ENCODE measurements around the gene TMEM120A.

The TMEM120A gene

DNA sequence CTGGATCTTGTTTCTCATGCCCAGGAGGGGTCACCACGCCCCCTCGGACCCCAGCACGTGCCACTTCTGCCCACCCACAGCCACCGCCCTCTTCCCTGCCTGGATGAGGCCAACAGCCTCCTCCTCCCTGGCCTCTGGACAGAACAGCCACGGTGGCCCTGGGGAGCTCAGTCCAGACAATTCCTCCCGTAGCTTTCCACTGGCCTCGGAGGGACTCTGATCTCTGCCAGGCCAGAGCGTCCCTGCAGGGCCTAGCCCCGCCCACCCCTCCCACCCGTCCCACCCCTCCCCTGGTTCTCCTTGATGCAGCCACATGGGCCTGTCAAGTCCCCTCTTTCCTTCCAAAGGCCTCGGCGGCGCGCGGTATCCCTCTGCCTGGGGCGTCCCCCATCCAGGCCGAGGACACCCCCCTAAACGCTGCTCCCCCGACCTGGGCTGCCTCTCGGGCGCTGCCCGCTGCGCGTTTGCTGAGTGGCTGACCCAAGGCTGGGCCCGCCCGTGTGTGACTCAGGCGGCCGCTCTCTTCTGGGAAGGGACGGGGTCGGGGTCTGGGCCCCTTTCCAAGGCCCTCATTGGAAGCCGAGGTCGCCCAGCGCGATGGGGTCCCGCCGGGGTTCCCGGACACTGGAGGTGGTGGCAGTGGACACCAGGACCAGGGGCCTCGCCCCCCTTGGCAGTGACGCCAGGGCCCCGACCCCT lies 557 bp downstream of the TMEM120A start:
- no peak for DNase-seq

DNA sequence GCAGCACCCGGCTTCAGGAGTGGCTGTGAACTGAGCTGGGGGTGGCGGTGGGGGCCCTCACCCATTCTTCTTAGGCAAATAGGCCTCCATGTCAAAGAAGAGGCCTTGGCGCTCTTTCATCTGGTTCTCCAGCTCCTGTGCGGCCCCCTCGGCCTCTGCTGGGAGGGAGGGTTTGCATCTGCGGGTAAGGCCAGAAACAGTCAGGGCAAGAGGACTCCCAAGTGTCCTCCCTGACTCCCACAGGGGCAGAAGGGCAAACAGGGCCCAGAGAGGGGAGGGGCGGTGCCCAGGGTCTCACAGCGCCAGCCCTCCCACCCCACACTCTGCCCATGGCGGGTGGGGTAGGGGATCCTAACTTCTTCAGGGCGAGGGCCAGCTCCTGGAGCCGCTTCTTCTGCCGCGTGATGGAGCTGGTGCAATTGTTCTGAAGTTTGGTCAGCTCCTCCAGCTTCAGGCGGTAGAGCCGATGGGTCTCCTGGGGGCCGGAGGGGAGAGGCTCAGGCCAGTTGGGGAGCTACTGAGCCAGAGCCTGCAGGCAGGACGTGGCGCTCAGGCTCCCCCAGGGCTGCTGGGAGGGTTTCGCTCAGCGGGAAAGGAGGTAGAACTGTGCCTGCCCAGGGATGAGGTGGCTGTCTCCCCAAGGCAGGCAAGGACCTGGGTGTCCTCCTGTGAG lies 2.2 kb downstream of the TMEM120A start:
- no peak for DNase-seq

DNA sequence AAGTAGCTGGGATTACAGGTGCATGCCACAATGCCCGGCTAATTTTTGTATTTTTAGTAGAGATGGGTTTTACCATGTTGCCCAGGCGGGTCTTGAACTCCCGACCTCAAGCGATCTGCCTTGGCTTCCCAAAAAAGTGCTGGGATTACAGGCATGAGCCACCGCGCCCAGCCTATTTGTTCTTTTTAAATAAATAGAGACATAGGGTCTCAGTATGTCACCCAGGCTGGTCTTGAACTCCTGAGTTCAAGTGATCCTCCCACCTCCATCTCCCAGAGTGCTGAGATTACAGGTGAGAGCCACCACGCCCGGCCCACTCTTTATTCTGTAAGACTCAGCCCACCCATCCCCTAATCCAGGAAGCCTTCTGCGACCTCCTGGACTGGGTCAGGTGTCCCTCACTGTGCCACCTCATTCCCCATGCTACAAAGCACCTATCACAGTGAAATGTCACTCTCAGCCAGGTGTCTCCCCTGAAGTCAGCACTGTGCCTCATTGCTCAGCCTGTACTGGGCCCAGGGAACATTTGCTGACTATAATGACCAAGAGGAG lies 2.8 kb downstream of the TMEM120A start:
- no peak for DNase-seq

DNA sequence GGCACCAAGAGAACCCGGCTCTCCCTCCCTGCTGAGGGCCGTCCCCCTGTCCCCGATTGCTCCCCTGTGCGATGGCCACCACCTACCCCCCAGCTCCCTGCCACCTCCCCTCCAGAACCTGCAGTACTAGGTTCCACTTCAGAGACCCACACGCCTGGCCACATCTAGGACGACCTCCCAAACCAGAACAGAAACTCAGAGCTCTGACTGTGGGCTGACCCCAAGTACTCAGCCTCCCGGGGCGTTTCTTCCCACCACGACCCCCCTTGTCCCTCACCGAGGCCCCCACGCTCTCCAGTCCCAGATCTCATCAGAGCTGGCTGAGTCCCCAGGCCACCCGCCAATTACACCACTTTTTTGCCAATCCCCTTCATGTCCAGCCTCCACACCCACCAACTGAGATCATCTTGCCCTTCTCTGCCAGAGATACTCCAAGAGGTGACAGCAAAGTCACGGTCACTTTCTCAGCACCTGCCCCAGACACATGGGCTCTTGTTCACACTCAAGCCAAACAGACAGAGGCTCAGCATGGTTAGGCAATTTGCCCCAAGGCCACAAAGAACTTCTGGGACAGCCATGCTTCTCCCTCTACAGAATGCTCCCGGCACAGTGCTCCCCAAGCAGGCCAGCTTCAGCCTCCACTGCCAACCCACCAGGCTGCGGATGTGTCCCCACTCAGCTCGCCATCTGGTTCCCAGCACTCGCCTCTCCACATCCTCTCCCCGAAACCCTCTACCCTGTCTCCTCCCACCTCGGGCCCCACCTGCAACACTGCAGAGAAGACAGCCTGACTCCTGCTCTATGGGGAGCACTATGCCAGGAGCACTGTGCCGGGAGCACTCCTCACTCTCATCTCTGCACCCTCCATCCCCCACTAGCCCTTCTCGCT lies 4.7 kb downstream of the TMEM120A start:
- no peak for DNase-seq

DNA sequence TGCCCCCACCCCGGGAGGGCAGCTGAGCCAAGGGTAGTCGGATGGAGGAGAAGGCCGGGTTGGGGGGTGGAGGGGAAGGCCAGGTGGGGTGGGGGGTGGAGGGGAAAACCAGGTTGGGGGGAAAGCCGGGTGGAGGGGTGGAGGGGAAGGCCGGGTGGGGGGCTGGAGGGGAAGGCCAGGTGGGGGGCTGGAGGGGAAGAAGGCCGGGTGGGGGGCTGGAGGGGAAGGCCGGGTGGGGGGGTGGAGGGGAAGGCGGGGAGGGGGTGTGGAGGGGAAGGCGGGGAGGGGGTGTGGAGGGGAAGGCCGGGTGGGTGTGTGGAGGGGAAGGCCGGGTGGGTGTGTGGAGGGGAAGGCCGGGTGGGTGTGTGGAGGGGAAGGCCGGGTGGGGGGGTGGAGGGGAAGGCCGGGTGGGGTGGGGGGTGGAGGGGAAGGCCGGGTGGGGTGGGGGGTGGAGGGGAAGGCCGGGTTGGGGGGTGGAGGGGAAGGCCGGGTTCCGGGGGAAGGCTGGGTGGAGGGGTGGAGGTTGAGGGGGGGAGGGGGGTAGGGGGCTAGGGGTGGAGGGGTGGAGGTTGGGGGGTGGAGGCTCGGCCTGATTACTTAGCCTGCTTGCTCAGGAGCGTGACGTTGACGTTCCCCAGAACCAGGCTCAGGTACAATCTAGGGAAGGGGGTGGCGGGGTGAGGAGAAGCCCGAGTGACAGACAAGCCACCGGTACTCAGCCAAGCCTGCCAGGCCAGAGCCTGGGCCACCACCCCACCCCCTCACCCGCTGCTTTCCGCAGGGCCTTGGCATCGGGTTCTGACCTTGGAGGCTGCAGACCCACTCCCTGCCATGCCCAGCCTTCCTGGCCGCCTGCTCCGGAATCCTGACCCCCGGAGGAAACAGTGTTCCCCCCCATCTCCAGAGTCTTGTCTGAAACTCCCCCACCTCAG lies 5.6 kb downstream of the TMEM120A start:
- no peak for DNase-seq

DNA sequence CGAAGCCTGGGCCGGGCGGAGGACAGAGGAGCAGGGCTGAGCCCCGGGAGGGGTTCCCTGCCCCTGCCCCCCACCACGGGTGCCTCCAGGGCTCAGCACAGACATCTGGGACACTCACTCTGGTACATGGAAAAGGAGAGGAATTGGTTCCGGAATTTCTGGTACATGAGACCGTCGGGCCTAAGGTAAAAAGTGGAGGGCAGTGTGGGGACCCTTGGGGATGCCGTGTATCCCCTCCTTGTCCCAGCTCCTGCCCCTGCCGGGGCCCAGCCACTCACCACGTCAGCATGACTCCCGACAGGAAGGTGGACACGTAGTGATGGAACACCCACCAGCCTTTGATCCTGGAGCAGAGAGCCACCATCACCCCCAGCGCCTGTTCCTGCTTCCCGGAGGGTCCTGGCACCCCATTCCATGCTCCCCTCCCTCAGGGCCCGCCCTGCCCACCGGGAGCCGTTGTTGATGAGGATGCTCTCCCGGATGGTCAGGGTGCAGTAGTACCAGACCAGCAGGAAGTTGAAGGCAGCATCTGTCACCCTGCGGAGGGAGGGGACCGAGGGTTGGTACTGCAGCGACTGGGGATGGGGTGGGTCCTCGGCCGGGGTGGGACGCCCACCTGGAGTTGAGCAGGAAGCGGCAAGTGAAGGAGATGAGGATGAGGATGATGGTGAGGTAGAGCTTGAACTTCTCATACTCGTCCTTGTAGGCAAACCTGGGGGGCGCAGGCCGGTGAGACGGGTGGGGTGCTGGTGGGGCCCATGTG lies 6.4 kb downstream of the TMEM120A start:
- no peak for DNase-seq

DNA sequence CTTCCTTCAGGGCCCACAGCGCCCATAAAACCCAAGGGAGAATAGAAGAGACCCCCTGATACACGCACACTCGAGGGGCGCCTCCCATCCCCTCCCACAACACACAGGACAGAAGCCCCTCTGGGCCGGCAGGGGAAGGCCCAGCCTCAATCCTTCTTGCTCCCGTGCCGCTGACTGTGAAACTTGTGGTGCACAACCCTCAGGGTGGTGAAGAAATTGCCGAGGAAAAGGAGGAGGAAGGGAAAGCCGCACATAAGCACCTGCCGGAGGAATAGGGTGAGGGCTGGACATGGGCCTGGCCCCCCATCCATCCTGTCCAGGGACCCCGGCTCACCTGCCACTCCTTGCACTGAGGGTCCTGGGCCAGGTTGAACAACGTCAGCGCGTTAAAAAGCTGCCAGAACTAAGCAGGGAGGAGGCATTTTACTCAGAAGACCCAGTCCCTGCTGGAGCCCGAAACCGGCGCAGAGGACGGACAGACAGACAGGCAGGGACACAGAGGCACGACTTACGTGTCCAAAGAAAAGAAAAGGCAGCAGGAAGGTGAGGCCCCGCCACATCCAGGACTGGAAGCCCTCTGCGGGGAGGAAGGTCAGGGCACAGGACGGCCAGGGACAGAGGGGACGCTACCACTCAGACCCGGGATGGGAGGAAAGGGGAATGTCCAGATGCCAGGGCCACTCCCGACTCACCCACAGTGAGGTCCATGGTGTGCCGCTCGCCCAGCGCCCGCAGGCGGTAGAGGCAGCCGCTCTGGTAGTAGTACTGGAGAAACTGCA lies 7.2 kb downstream of the TMEM120A start:
- no peak for DNase-seq

DNA sequence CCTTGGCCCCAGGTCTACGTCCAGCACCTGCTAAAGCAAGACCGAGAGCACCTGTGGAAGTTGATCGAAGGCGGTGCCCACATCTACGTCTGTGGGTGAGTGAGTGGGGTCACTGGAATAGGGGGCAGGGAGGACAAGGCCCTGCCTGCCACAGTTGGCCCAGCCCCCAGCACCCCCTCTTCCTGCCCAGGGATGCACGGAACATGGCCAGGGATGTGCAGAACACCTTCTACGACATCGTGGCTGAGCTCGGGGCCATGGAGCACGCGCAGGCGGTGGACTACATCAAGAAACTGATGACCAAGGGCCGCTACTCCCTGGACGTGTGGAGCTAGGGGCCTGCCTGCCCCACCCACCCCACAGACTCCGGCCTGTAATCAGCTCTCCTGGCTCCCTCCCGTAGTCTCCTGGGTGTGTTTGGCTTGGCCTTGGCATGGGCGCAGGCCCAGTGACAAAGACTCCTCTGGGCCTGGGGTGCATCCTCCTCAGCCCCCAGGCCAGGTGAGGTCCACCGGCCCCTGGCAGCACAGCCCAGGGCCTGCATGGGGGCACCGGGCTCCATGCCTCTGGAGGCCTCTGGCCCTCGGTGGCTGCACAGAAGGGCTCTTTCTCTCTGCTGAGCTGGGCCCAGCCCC lies 8.1 kb downstream of the TMEM120A start:
- no peak for DNase-seq

DNA sequence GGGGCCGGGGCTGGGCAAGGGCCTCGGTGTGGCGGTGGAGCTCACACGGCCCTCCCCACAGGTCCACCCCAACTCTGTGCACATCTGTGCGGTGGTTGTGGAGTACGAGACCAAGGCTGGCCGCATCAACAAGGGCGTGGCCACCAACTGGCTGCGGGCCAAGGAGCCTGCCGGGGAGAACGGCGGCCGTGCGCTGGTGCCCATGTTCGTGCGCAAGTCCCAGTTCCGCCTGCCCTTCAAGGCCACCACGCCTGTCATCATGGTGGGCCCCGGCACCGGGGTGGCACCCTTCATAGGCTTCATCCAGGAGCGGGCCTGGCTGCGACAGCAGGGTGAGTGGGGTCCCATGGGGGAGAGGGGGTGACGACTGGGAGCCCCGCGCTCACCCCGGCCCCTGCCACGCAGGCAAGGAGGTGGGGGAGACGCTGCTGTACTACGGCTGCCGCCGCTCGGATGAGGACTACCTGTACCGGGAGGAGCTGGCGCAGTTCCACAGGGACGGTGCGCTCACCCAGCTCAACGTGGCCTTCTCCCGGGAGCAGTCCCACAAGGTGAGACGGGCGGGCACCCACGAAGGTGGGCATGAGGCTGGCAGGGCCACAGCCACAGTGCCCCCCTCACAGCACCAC lies 8.8 kb downstream of the TMEM120A start:
- DNase-seq, result no peak

DNA sequence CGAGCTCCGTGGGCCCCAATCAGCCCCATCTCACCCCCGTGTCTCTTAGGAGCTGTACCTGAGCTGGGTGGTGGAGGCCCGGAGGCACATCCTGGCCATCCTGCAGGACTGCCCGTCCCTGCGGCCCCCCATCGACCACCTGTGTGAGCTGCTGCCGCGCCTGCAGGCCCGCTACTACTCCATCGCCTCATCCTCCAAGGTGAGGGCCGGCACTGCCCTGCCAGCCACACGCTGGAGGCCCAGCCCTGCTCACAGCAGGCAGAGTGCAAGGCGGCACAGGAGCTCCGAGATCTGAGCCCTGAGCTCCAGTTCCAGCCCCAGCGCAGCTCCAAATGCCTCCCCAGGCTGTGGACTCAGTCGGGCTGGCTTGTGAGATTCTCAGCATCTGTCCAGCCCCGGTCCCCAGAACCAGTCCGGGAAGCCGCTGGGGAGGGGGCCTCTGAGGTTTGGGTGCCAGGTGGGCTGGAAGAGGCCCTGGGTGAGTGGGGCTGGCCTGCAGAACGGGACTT lies 9.3 kb downstream of the TMEM120A start:
- DNase-seq, result no peak

DNA sequence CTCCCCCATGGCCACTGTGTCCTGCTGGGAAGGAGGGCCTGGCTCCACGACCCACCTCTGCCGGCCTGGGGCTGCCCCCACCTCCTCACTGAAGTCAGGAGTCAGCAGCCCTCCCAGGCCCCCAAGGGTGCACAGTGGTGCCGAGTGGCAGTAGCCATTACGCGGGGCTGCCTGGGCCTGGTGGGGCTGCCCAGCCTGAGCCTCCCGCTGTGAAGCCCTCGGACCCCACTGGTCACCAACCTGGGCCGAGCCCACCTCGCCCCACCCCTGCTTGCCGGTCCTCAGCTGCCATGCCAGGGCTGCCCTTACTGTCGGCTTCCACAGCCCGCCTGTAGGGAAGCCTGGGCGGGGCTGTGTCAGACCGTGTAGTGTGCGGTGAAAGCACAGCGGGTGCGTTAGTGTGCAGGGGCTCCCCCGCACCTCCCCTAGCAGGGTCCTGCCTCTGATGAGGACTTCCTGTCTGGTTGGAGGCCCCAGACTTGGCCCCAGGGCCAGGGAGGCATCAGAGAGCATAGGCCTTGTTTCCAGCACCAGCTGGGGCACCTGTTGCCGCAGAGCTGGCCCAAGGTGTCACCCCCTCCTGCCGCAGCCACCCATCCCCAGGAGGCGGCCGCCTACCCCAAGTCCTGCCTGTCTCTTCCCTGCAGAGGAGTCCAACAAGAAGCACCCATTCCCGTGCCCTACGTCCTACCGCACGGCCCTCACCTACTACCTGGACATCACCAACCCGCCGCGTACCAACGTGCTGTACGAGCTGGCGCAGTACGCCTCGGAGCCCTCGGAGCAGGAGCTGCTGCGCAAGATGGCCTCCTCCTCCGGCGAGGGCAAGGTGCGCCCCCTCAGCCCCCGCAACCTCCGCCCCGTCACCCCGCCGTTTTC lies 10.0 kb downstream of the TMEM120A start:
- no peak for DNase-seq

DNA sequence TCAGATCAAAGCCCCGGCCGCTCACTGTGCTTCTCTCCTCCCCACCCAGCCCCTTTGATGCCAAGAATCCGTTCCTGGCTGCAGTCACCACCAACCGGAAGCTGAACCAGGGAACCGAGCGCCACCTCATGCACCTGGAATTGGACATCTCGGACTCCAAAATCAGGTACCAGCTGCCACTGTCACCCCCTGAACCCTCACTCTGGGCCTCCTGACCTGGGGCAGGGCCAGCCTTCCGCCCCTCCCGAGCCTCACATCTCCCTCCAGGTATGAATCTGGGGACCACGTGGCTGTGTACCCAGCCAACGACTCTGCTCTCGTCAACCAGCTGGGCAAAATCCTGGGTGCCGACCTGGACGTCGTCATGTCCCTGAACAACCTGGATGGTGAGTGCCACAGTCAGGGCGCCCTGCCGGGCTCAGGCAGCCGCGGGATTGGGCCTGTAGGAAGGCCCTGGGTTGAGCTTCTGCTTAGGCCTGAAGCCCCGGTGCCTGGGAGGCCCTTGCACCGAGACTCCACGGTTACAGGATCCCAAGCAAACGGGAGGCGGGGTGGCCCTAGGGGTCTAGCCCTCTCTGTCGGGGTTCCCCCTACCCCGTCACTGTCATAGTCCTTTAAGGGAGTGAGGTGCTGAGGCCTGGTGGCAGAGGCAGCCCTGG lies 10.8 kb downstream of the TMEM120A start:
- no peak for DNase-seq

DNA sequence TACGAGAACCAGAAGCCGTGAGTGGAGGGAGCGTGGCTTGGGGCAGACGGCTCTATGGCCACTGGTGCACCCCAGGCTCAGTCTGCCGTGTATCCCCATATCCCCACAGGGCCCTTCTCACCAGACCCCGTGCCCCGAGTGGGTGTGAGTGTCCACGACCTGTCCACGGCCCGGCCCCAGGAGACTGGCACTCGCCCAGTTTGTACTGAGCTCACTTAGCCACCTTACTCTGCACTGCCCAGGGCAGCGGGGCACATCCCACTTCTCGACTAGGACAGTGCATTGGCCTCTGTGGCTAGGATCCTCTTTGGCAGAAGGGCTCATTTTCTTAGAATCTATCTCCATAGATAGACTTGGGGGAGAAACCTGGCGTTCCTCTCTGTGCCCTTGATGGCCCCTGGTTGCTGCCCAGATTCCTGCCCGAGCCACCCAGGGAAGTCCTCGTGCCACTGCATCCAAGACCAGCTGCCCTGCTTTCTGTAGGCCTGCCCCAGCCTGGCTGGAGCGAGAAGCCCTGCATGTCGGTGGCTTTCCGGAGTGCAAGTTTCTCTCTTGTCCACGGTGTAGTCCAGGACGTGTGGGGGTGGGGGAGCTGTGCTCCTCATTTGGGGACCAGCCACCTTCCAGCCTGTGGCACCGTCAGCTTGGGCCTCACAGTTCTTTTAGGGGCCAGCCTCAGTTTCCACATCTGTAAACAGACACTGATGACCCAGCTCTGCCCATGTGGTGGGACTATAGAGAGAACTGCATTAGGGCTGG lies 11.9 kb downstream of the TMEM120A start:
- DNase-seq, result no peak

DNA sequence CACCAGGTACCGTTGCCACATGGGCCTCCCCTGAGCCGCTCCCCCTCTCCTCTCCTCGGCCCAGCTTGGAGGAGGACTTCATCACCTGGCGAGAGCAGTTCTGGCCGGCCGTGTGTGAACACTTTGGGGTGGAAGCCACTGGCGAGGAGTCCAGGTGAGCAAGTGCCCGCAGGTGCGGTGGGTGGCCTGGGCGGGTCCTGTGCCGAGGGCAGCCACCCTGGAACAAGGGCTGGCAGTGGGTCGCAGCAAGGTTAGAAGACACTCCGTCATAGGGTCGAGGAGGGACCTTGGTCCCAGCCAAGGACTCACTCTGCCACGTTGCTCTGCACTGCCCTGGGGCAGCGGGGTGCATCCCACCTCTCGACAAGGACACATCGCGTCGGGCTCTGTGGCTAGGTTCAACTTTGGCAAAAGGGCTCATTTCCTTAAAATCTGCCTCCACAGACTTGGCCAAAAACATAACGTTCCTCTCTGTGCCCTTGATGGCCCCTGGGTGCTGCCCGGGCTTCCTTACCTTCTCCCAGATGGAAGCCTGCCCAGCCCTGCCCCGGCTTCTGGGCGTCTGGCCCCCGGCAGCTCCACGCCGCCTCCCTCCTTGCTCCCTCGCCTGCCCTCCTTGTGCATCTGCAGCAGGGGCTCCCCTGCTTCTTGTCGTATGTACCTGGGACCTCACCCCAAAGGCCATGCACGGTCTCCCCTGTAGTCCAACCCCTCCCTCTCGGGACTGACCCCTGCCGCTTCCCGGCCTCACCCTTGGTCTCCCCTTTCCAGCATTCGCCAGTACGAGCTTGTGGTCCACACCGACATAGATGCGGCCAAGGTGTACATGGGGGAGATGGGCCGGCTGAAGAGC lies 12.7 kb downstream of the TMEM120A start:
- no peak for DNase-seq

DNA sequence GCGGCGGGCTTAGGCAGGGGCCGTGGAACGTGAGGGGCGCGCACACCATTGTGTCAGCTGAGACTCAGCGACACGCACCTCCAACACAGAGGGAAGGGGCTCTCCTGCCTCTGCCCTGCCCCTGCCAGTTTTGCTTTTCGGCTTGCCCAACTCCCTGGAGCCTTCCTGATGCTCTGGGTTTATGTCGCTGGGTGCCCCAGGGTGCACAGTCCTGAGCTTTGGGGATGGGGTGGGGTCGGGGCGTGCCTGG lies 13.3 kb downstream of the TMEM120A start:
- no peak for DNase-seq

DNA sequence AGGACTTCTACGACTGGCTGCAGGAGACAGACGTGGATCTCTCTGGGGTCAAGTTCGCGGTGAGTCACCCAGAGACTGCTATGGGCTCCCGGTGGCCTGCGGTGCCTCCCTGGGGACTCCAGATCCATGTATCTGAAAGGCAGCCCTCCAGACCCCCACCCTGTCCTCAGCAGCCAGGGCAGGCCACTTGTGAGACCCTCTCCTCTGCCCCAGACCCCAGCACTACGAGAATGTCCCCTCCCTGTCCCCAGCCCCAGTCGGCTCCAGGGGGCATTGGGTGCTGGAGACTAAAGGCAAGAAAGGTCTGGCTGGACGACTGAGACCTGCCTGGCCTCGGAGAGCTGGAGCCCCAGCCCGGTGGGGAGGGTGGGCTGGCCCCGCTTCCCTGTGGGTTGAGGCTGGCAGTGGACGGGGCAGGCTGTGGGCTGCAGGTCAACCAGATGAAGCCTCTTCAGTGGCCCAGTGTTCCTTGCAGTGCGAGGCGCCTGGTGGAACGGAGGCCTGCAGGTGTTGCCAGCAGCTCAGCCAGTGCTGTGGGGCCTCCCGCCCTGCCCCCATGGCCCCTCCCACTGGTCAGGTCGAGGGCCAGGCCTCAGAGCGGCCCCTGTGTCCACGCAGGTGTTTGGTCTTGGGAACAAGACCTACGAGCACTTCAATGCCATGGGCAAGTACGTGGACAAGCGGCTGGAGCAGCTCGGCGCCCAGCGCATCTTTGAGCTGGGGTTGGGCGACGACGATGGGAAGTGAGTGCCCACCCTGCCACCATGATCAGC lies 13.8 kb downstream of the TMEM120A start:
- DNase-seq, result no peak
